HG02642 (cell line): ENCODE data around the gene LPXN.
A peak's percentile ranks its signal among the peaks of the same experiment; 100 is the strongest.
"Not testable (repeated sequence)": the region's sequence is repeated elsewhere in the genome, so short reads cannot be mapped to it uniquely, and the experiment has no call there.

Experiments
- ATAC-seq: cut with Tn5 transposase; IDR thresholded peaks from one replicate; pipeline ENCODE4 v1.9.1; 2021; ENCODE audit warnings: mild to moderate bottlenecking; ENCODE audit not compliant: unreplicated experiment, poor library complexity

The LPXN gene

GRCh38 chr11:58579192-58580129, 3.8 kb upstream of the LPXN start:
- ATAC-seq = peak; percentile 50

GRCh38 chr11:58578635-58579191, 3.1 kb upstream of the LPXN start, which contains the start of gene ZFP91:
Gene ZFP91 (plus strand): TSS chr11:58579063. CDS start chr11:58579282, 219 bp downstream.
- peak; percentile 45 for ATAC-seq

GRCh38 chr11:58578136-58578634, 2.5 kb upstream of the LPXN start:
- ATAC-seq = no peak

- peak; percentile 52 for ATAC-seq
Measured at GRCh38 chr11:58577555-58578135, 2.0 kb upstream of the LPXN start.

- ATAC-seq = no peak
Measured at GRCh38 chr11:58576887-58577471, 1.3 kb upstream of the LPXN start.

- no peak for ATAC-seq
Measured at GRCh38 chr11:58574881-58575280, 775 bp downstream of the LPXN start.

- ATAC-seq = peak; percentile 17
Measured at GRCh38 chr11:58573451-58574104, 2.1 kb downstream of the LPXN start.

- ATAC-seq = not testable (repeated sequence)
Measured at GRCh38 chr11:58572906-58573305, 2.8 kb downstream of the LPXN start.

GRCh38 chr11:58567889-58568512, 7.7 kb downstream of the LPXN start:
- ATAC-seq = peak; percentile 96

- ATAC-seq = no peak
Measured at GRCh38 chr11:58564231-58564630, 11.4 kb downstream of the LPXN start.

- ATAC-seq = peak; percentile 85
Measured at GRCh38 chr11:58562375-58562800, 13.3 kb downstream of the LPXN start.

- no peak for ATAC-seq
Measured at GRCh38 chr11:58561394-58562098, 14.1 kb downstream of the LPXN start.

GRCh38 chr11:58560842-58561241, 14.8 kb downstream of the LPXN start:
- no peak for ATAC-seq

GRCh38 chr11:58549644-58550043, 26.0 kb downstream of the LPXN start:
- no peak for ATAC-seq

GRCh38 chr11:58546841-58547240, 28.8 kb downstream of the LPXN start:
- no peak for ATAC-seq

- no peak for ATAC-seq
Measured at GRCh38 chr11:58531865-58532341, 43.8 kb downstream of the LPXN start.

GRCh38 chr11:58530236-58530635, 45.4 kb downstream of the LPXN start:
- no peak for ATAC-seq

GRCh38 chr11:58527429-58527828, 48.2 kb downstream of the LPXN start:
- ATAC-seq = no peak

GRCh38 chr11:58526721-58527120, 48.9 kb downstream of the LPXN start:
- ATAC-seq = no peak
